ENCODE results near the gene ASB1.

Gene ASB1

DNA sequence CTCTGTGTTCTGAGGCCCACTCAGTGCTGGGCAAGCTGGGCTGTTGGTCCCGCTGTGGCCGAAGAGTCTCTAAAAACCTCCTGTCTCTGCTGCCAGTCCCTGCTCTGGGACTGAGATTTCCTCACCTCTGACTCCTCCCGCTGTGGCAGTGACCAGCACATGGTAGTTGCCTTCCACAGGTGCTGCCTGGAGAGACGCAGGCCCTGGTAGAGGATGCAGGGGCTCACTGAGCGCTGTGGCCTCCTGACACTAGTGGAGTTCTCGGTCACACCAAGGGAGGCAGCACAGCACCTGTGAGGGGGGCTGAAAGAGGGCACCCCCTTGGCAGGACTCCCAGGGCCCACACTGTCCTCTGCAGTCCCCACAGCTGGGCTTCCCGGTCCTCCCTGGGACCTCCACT lies 3.8 kb upstream of the ASB1 start:
- DNase-seq (ENCODE audit: low read depth in 4 of 4, low spot score in 1 of 4), result no peak

DNA sequence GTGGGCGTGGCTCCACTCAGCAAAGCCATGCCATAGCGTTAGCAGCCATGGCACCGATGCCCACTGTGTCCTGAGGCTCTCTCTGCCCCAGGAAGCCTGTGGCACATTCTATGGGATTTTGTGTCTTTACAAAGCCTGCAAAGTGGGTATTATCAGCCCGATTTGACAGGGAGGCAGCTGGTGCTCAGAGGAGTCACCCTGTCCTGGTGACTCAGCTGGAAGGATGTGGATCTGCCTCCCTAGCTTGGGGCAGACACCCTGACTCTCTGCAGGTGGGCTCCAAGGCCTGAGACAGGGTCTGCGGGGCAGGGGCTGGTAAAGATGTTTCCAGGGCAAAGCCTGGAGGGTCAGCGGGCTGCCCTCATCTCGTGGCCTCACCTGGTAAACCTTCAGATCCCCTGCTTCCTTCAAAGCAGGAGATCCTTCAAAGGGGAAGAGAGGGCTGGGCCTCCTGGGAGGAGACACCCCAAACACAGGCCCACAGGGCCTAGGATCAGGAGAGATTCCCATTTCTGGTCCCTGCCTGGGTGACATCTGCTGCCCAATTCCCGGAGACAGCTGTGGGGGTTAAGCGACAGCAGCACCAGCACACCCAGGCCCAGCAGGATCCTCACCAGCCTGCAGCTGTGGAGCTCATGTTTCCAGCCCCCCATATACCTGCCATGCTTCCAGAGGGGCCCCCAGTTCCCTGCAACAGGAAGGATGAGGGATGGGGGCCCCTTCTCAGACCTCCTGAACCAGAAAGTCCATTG lies 3.0 kb upstream of the ASB1 start:
- DNase-seq (ENCODE audit: low read depth in 4 of 4, low spot score in 1 of 4), result no peak

DNA sequence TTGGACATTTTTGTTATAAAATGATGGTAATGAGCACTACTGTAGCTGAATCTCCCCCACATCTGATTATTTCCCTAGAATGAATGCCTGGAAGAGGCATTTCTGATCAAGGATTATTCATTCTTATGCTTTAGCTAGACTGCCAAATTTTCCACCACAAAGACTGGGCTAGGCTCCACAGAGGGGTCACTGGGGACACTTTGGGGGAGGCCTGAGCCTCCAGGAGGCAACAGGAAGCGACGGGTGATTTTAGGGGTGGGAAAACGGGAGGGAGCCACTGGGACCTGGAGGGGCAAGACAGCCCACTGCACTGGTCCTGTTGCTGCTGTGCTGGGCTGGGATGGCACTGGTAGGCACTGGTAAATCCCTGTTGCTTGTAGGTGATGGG lies 2.4 kb upstream of the ASB1 start:
- DNase-seq (ENCODE audit: low read depth in 4 of 4, low spot score in 1 of 4), result no peak

DNA sequence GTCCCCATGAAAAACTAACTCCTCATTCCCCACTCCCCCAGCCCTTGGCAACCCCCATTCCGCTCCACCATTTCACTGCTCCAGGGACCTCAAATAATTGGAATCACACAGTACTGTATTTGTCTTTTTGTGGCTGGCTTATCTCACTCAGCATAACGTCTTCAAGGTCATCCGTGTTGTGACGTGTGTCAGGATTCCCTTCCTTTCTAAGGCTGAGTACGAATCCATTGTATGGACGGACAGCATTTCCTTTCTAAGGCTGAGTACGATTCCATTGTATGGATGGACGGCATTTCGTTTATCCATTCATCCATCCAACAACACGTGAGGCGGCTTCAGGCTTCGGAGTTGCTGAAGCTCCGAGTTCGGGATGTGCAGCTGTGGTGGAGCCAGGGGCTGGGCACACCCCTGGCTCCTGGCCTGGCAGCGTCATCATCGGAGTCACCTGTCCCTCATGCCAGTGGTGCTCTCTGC lies 1.2 kb upstream of the ASB1 start:
- no peak for DNase-seq (ENCODE audit: low read depth in 4 of 4, low spot score in 1 of 4)

DNA sequence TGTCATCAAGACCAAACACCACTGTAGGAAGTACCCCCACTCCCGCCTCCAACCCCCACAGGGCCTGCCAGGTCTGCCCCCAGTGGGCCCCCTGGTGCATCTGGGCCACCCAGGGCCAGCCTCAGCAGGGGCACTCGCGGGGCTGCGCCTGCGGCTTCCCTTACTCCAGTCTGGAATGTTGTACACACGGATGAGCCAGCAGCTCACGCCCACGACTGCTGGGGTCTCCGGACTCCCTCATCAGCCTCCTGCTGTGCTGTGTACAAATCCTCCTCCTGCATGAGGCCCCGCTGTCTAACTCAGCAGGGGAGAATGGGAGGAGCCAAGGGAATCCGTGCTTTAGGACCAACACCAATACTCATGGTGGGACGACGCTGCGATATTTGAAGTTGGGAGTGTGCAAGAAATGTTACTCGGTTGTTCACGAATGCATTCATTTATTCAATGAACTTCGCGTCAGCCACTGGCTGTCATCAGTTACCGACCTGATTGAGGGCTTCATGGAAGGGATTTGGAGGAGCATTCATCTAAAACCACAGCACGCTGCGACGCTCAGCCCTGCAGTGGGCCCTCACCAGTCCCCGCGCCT lies 654 bp upstream of the ASB1 start:
- peak in 1 of 4 experiments; percentile 4 for DNase-seq (ENCODE audit: low read depth in 4 of 4, low spot score in 1 of 4)

DNA sequence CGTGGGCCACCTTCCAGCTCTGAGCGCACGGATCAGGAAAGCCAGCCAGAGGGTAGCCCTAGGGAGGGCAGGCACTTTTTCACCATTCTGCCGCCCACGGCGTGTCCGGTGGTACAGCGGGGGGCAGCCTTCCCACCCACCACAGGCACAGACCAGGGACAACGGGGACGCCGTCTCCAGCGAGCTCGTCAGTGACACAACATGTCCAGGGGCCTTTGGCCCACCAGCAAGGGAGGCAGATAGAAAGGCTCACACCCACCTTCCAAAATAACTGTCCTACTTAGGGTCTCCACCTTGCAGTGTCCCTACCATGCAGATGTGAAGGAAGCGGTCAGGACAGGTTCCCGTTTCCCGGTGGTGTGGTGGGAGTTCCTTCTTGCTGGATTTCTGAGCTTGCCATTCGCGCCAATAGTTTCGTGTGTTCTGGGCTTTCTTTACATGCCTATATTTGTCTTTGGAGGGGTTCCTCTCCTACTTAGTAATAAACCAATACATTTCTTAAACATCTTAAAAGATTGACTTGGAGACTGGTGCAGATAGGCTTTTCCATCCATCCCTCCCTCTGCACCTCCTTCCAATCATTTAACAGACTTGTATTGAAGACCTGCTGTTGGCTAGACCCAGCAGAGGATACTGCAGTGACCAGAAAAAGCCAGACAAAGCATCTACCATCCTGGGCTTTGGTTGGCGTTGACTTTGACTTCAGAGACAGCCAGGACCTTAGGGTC lies 872 bp downstream of the ASB1 start:
- no peak for DNase-seq (ENCODE audit: low read depth in 4 of 4, low spot score in 1 of 4)

DNA sequence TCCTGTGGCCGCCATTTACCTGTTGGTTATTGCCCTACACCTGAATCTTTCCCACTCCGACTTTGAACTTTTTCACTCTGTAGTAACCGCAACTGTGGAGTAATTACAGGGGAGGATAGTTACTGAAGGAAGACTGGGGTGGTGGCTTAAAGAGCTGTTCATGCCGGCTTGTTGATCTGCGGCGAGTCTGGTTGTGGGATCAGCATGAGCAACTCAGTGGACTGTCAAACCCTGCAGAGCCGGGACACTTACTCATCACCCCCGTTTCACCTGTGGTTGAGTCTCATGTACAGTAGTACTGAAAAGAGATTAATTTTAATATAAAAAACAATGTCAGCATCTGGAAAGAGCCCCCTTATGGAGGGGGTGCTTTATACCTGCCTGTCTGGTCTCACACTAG lies 2.1 kb downstream of the ASB1 start:
- DNase-seq (ENCODE audit: low read depth in 4 of 4, low spot score in 1 of 4), result no peak

DNA sequence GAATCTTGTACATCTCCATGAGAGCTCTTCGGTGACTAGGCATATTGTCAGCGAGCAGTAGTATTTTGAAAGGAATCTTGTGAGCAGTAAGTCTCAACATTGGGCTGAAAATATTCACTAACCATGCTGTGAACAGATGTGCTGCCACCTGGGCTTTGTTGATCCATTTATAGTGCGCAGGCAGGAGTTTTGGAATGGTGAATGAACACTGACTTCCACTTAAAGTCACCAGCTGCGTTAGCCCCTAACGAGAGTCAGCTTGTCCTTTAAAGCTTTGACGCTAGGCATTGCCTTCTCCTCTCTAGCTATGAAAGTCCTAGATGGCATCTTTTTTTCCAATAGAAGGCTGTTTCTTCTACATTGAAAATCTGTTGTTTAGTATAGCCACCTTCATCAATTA lies 4.1 kb downstream of the ASB1 start:
- no peak for DNase-seq (ENCODE audit: low read depth in 4 of 4, low spot score in 1 of 4)

DNA sequence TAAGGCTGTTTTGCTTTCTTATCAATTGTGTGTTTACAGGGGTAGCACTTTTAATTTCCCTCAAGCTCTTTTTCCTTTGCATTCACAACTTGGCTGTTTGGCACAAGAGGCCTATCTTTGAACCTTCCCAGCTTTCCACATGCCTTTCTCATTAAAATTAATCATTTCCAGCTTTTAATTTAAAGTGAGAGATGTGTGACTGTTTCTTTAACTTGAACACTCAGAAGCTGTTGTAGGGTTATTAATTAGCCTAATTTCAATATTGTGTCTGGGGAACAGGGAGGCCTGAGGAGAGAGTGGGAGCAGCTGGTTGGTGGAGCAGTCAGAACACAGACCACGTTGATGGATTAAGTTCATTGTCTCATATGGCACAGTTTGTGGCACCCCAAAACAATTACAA lies 4.7 kb downstream of the ASB1 start:
- no peak for DNase-seq (ENCODE audit: low read depth in 4 of 4, low spot score in 1 of 4)

DNA sequence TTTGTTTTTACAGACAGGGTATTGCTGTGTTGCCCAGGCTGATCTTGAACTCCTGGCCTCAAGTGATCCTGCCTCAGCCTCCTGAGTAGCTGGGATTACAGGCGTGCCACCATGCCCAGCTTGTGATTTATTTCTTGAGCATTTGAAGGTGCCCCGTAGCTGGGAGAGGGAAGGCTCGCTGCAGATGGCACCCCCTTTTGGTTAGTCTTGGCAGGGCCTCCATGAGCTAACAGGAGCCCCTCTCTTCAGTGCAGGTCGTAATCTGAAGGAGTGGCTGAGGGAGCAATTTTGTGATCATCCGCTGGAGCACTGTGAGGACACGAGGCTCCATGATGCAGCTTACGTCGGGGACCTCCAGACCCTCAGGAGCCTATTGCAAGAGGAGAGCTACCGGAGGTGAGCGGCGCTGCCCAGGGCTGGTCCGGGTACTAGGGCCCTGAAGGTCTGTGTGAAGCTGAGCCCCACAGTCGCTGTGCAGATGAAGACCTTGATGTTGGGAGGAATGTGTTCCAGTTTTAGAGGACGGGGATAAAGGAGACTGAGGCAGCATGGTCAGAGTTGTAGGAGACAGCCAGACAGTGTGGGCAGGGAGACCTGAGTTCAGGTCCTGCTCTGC lies 6.7 kb downstream of the ASB1 start:
- no peak for DNase-seq (ENCODE audit: low read depth in 4 of 4, low spot score in 1 of 4)

DNA sequence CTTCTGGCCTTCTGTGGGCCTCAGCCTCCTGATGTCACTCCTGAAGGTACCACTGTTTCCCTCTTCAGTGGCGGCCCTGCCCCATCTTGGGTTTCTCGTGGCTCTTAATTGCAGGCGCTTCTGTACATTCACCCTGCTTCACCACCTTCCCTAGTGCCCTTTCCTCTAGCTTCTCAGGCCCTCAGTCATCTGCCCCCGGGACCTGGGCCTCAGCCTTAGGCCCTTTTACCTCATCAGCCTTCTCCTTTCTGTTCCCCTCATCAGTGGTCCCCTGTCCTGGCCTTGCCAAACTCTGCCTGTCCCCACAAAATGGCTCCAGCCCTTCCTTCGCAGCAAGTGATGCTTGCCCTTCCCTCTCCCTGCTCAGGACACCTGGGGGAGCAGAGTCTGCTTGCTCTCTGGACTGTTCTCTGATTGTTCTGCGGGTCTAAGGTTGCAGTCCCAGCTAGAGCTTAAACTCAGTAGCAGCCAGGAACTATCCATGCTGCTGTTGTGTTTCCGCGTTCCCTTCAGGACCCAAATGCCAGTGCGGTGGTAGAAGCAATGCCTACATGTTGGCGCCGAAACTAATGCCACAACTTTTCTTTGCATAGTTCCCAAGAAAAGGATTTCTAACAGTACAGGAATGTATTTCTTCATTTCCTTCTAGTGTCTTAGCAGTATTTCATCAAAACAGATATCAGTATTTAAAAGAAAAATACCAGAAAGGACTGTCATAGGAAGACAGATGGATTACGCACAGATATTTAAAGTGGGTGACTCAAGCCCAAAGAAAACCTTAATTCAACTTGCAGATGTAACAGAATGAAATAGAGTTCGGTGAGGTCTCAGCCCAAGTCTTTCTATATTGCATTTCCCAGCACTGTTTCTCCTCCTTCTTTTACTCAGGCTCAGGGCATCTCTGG lies 7.5 kb downstream of the ASB1 start:
- DNase-seq (ENCODE audit: low read depth in 4 of 4, low spot score in 1 of 4), result no peak

DNA sequence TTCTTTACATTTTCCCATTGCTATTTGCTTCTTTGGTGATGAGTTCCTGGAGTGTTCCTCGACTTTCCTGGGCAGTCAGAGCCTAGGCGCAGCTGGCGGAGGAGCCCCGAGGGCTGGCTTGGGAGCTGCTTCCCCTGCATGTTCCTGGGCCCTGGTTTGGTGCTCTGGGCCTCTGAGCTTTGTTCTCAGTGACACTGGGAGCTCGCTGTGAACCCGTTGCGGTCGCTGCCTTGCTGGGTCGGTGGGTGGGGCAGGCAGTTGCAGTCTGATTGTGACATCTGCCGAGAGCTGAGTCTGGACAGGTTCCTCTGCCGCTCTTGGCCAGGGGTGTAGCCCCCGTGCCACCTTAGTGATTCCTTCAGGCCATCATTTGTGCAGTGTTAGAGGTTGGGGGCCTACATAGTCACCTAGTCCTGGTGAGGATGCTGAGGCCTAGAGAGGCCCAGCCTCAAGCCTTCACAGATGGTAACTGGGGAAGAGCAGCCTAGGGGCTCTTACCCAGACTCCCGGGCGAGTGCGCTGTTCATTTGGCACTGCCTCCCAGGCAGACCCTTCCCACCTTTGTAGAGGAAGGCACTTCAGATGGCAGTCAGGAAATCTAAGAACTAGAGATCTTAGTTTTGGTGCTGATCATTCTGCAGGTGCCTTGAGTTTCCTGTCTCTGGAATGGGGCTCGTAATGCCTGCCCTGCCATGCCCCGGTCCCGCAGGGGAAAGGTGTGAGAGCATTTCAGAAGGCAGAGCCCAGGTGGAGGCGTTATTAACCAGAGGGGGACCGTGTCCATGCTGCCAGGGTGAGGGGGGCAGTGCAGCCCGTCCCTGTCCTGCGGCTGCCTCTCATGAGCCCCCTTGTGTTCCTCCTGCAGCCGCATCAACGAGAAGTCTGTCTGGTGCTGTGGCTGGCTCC lies 8.4 kb downstream of the ASB1 start:
- no peak for DNase-seq (ENCODE audit: low read depth in 4 of 4, low spot score in 1 of 4)

DNA sequence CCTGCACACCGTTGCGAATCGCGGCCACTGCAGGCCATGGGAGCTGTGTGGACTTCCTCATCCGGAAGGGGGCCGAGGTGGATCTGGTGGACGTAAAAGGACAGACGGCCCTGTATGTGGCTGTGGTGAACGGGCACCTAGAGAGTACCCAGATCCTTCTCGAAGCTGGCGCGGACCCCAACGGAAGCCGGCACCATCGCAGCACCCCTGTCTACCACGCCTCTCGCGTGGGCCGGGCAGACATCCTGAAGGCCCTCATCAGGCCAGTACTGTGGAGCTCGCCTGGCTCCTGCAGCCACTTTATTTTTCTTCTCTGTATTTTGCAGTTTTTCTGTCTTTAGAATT lies 9.0 kb downstream of the ASB1 start:
- no peak for DNase-seq (ENCODE audit: low read depth in 4 of 4, low spot score in 1 of 4)

DNA sequence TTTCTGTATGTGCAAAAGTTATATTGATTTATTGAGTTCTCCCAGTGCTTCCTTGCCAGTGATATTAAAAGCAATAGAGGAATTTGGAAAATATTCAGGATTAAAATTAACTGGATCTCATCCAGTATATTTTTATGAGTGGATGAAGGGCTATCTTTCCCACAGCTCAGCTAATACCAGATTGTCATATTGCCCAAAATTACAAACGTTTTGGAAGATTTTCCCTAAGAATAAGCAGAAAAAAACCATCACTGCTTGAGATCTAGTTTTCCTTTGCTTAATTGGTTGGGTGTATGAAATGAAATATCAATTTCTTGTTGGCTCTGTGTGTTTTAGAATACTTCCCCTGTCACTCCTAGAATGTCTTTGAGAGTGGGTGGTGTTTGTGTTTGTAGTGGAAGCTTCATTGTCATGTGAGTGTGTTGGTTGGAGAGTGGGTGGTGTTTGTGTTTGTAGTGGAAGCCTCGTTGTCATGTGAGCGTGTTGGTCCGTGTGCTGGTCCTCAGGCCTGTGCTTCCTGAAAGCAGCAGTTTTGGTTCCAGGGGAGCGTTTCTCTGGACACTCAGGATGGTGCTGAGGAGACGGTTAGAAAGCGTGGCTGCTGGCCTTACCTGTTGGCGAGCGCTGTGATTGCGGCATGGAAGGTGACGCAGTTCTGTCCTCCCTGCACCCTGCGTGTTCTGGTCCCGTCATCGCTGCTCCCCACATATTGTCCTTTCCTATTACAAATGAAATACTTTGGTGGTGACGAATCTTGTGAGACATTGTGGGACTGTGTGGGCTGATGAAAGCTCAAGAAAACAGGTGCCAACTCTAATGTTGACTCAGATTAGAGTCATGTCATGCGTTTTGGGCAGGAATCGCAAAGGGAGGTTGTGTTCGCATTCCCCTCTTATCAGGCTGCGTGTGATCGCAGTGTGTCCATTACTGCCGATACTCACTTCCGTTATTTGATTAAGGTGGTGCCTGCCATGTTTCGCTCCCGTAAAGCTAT lies 12.4 kb downstream of the ASB1 start:
- peak; percentile 22 to 54 (median 39) for DNase-seq (ENCODE audit: low read depth in 4 of 4, low spot score in 1 of 4)

DNA sequence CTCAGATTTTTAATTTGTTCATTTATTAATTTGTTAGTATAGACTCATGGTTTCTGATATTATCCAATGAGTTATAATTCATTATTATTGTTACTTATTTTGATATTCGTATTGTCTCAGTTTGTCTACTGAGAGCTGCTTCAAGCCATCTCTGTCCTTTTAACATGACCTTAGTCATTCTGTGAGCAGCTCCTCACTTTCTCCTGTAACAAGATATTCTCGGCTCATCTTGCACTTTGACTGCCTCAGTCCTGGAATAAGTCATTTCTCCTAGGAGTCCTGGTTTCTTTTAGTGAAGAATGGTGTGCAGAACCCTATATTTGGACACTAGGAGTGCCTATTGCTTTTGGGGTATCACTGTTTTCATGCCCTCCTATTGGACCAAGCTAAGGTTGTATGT lies 13.2 kb downstream of the ASB1 start:
- no peak for DNase-seq (ENCODE audit: low read depth in 4 of 4, low spot score in 1 of 4)

DNA sequence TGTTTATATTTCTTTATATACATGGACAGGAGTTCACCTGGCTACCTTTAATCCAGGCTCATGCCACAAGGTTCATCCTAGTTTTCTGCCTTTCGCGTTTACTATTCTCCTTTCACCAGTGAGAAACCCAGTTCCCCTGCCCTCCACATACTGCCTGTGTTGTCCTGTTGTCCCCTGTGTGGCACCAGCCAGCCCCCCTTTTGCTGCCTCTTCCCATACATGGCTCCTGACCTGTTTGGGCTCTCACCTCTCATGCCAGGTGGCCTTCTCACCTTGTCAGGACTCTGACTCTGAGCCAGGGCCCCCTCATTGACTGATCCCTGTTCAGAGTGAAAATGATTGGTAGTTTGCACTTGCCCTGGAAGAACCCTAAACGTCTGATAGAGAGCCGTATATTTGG lies 13.6 kb downstream of the ASB1 start:
- no peak for DNase-seq (ENCODE audit: low read depth in 4 of 4, low spot score in 1 of 4)

DNA sequence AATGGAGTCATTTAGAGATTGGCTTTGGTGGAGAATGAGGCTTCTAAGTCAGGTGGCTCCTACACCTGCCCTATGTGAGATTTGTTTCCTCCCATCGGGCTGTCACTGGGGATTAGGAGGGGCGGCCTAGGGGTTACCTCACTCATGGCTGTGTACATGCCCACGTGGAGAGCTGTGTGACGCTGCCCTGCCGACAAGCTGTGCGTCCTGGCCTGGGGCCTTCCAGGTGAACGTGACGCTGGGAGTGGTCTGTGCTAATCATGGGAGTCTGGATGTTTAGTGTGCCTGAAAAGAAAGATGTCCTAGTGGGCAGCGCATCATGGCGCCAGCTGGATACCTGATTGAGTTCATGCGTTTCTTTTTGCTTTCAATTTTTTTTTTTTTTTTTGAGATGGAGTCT lies 14.0 kb downstream of the ASB1 start:
- no peak for DNase-seq (ENCODE audit: low read depth in 4 of 4, low spot score in 1 of 4)

DNA sequence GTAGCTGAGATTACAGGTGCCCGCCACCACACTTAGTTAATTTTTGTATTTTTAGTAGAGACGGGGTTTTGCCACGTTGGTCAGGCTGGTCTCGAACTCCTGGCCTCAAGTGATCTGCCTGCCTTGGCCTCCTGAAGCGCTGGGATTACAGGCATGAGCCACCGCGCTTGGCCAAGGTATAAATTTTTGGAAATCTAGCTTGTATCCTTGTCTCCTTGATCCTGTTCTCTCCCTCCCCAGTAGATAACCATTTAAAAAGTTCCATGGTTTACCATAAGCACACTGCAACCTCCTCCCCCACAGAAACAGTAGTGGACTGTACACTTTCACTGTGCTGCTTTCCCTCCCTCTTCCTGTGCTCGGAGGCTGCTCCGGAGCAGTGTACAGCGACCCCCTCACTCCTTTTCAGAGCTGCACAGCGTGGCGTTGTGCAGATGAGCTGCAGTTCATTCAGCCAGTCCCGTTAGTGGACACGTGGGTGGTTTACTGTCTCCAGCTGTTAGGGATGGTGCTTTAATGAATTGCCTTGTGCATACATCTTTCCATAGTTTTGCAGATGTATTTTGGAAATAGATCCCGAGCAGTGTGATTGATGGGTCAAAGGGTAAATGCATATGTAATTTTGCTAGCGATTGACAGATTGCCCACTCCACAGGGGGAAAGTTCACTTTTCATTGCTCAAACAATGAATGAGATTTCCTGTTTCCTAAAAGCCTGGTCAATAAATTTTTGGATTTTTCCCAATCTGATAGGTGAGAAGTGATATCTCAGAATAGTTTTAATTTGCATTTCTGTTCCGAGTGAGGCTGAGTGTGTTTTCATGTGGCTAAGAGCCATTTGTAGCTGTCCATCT lies 14.8 kb downstream of the ASB1 start:
- no peak for DNase-seq (ENCODE audit: low read depth in 4 of 4, low spot score in 1 of 4)
